NCI-H1048 (cell line): ENCODE results near the gene RIT2.

Source experiments
- DNase-seq: peaks from one replicate; lab custom pipeline; 2025; lab: John Stamatoyannopoulos, UW

The RIT2 gene

GRCh38 chr18:43010611-43011010 lies 104.9 kb downstream of the RIT2 start:
- no peak for DNase-seq

DNA sequence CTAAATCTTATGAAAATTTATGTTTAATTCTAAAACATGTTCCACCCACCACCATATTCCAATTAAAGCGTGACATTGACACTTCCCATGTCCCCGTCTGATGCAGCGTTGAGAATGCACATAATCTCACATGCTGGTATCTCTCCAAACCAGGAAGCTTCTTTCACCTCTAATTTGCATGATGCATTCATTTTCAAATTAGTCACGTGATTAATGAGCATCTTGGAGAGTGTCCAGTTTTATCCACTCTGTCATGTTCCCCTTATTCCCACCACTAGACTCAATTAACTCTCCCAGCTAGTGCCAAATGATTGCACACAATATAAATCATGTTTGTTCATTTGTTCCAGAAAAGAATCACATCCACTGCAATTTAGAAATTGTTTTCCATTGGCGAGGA lies 105.8 kb downstream of the RIT2 start:
- DNase-seq: no peak

DNA sequence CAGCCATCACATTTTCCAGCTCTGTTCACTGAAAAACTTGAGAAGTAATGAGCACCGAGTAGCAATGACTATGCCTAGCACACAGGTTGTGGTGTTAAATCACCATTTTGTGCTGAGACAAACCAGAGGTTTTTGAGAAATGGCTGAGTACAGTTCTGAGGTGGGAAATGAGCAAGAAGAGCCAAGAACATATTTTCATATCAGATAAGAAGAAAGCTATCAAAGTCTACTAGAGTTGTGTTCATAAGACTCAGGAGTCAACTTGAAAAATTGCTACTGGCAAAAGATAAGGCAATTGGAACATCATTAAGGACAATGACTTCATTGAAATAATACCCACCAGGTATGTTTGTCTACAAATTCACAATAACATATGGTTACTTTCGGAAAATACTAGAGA lies 108.1 kb downstream of the RIT2 start:
- DNase-seq: no peak

- no peak for DNase-seq
Measured at GRCh38 chr18:43004421-43004820, 111.1 kb downstream of the RIT2 start.

DNA sequence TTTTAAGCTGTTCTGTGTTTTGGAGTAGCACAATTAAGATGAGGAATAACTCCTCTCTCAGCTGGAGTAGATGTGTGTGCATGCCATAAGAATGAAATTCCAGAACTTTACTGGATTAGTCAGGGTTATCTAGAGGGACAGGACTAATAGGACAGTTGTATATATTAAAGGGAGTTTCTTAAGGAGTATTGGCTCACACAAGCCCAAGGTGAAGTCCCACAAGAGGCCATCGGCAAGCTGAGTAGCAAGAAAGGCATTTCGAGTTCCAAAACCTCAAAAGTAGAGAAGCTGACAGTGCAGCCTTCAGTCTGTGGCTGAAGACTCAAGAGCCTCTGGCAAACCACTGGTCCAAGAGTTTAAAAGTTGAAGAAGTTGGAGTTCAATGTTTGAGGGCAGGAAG lies 113.7 kb downstream of the RIT2 start:
- no peak for DNase-seq

DNA sequence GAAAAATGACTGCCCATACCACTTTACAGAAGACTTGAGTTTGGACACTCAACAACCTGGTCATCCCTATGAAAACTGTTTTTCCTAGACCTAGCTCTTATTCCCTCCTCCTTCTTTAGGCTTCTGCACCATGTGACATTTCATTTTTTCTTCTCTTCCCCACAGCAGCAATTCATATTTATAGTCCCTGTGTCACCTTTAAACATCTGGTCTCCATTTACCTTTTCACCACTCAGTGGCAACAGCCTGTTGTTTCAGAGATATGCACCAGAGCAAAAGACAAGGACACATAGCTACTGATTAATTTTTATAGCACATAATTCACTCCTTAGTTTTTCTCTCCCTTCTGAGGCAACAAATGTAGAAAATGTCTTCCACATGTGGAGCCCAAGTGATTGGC lies 118.7 kb downstream of the RIT2 start:
- DNase-seq: no peak

- no peak for DNase-seq
Measured at GRCh38 chr18:42980426-42980825, 135.1 kb downstream of the RIT2 start.

DNA sequence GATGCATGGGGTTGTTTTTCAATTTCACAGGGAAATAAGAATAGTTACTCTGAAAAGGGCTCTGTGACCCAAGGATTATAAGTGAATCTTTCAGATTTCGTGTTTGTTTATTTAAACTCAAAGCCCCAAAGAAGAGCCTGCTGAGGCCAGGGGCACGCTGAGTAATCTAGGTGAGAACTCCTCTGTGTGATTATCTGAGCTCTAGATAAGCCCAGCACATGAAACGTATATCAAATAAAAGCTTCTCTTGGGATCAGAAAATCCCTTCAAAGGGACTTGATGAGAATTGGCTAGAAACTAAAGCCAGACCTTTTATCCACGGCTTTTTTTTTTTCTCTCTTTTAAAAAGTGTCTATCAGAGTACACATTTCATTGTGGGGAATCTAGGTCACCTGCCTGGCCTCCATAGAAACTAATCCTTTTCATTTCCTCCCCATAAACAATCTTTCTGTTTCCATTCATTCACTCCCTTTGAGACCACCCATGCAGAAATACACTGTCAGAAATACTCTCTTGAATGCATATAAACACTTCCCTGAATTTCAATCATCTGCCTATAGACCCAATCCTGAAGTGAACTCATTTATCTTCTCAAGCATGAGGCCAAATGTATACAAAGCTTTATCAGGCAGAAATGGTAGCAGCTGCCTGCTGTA lies 137.4 kb downstream of the RIT2 start:
- no peak for DNase-seq

GRCh38 chr18:42976869-42977590 lies 138.5 kb downstream of the RIT2 start:
- DNase-seq: no peak

GRCh38 chr18:42969366-42969765 lies 146.1 kb downstream of the RIT2 start:
- DNase-seq: no peak

DNA sequence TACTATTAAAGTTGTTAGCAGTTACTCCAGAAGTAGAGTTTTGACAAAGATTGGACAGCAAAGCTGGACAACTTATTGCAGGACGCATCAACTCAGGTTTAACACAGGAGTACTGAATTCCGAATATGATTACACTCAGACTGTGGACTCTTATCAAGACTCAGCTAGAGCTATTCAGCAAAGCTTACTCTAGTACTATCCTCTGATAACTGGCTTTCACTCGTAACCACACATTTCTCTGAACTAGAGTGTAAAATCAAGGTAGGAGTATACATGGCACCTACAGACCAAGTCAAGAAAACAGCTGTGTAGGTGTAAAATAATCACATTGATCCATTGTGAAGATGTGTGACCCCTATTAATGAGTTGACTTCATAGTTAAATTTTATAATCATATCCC lies 154.2 kb downstream of the RIT2 start:
- no peak for DNase-seq

GRCh38 chr18:42959528-42959927 lies 156.0 kb downstream of the RIT2 start:
- DNase-seq: no peak

GRCh38 chr18:42958353-42958752 lies 157.1 kb downstream of the RIT2 start:
- no peak for DNase-seq

DNA sequence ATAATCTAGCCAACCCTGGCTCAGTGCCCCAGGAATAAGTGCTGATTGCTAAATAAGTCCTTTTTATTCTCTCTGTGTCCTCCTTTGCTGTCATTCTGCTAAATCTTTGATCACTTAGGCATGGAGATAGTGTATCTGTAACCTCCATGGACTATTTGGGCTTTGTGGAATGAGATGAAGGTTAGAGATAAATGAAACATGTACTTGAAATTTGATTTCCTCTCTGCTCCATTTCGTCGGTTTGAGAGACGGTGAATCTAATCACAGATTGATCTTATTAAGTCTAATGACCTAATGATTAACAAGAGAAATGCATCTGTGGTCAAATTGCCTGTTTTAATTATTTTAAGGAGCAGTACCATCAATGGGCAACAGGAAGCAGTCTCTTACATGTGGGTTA lies 159.2 kb downstream of the RIT2 start:
- DNase-seq: no peak

DNA sequence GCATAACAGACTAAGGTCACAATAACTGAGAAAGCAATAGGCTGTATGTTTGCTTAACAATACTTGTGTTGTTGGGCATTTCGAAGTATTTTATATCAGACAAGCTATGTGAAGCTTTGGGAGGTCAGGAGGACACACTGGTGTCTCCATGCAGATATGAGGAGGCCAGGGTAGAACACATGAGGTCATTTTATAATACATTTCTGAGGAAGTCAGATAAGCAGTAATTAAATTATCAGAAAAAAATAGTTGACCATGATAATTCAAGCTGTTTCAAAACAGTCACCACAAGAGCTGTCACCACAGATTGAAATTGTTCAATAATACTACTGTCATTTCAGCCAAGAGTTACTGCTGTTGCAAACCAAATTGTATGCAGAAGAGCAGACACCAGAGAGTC lies 160.6 kb downstream of the RIT2 start:
- DNase-seq: no peak

DNA sequence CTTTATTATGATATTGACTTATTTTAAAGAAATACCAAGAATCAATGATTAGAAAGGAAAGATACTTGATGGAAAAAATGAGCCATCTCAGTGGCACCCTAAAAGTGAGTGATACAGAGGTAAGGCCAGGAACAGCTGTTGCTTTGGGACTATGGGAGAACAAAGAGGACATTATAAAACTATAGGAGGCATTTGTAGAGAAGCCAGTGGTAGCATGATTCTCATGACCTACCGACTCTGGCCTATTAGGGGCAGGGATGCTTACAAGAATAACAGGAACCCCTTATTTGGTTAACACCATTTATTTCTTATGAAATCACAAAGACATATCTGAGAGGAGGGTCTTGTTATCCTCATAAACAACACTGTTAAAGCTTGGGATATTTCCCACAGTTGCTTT lies 162.2 kb downstream of the RIT2 start:
- DNase-seq: no peak

DNA sequence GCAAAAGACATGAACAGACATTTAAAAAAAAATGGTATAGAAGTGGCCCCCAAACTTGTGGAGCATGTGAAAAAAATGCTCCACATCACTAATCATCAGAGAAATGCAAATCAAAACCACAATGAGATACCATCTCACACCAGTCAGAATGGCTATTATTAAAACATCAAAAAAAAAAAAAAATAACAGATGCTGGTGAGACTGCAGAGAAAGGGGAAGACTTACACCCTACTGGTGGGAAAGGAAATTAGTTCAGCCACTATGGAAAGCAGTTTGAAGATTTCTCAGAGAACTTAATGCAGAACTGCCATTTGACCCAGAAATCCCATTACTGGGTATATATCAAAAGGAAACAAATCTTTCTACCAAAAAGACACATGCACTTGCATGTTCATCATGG lies 164.8 kb downstream of the RIT2 start:
- DNase-seq: no peak

- no peak for DNase-seq
Measured at GRCh38 chr18:42948831-42949230, 166.7 kb downstream of the RIT2 start.

GRCh38 chr18:42941860-42942259 lies 173.6 kb downstream of the RIT2 start:
- DNase-seq: no peak

GRCh38 chr18:42941021-42941420 lies 174.5 kb downstream of the RIT2 start:
- no peak for DNase-seq

DNA sequence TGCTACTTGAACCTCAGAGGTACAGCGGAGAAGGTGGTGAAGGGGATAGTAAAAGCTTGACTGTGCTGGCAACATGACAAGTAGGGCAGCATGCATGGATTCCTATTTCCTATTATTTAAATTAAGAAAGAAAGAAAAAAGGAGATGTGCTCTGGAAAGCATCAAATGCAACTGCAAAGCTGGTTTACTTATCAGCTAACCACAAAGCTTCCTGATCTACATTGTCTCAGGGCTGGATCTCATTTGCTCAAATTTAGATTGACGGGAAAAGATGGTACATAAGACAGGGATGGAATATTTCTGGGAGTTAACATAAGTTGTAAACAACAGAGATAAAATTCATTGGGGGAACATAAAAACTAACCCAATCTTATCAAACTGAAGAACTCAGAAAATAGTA lies 178.0 kb downstream of the RIT2 start:
- DNase-seq: no peak

DNA sequence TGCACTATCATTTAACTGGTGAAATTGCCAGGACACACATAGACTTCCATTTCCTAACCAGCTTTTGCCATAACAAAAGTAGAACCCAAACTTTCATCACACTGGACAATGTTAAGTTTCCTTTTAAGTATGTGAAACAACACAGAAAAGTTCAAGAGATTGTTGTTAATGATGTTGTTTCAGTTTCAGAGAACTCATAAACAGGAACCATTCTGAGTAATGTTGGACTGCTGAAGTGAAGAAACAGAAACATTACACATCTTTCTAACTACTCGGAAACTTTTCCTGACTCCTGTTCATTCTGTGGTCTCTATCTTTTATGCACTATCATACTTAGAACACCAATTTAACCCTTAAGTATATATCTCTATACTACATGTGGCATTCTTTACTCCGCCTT lies 179.2 kb downstream of the RIT2 start:
- DNase-seq: no peak

DNA sequence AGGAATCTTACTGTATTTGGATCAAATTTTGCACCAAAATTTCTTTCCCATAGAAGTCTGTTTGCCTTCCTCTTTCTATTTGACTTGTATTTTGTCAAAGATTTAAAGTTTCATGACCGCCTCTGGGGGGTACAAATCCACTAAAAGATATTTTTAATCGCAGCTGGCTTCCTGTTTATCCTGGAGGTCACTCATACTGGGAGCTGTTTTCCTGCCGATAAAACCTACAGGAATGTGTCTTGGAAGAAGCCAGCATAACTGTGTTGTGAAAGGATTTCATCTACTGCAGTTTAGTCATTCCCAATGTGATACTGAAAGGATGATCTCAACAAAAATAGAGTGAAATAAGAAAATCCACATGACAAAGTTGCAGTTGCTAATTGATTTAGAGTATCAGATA lies 184.0 kb downstream of the RIT2 start:
- DNase-seq: no peak

GRCh38 chr18:42929857-42930256 lies 185.6 kb downstream of the RIT2 start:
- no peak for DNase-seq
